Measurements from ENCODE around the gene PKP4. TPM values are rescaled to one million over a fixed set of nuclear protein-coding genes. Genes with fewer than 3 reads are reported as not detected.
"Not testable (repeated sequence)": the region's sequence is repeated elsewhere in the genome, so short reads cannot be mapped to it uniquely, and the experiment has no call there.

Gene PKP4
- polyA plus RNA-seq (2013, experiment 1 of 2; ENCODE audit: insufficient read length), result 24.5 TPM
- 21.2 TPM for polyA plus RNA-seq (2013, experiment 2 of 2; ENCODE audit: insufficient read length)

- DNase-seq, result peak; percentile 93
These were observed at the start of gene PKP4, which contains the start of gene CCDC148 for GRCh38 chr2:158456309-158457066. PKP4 (plus strand) TSS chr2:158456952; CDS start chr2:158533185, 76,233 bp downstream. CCDC148 (minus strand) TSS chr2:158456753; CDS start chr2:158456439, 314 bp downstream.

- DNase-seq, result no peak
These were observed 49.7 kb upstream of the PKP4 start for GRCh38 chr2:158407031-158407430.

- no peak for DNase-seq
These were observed 46.6 kb upstream of the PKP4 start for GRCh38 chr2:158410132-158410531.

GRCh38 chr2:158411748-158412147, 45.0 kb upstream of the PKP4 start:
- DNase-seq, result no peak

- peak; percentile 62 for DNase-seq
These were observed 44.5 kb upstream of the PKP4 start for GRCh38 chr2:158412206-158412605.

- peak; percentile 21 for DNase-seq
These were observed 43.2 kb upstream of the PKP4 start for GRCh38 chr2:158413581-158413980.

GRCh38 chr2:158414538-158414937, 42.2 kb upstream of the PKP4 start:
- DNase-seq, result peak; percentile 75

GRCh38 chr2:158432117-158432516, 24.6 kb upstream of the PKP4 start:
- no peak for DNase-seq

GRCh38 chr2:158433716-158434115, 23.0 kb upstream of the PKP4 start:
- not testable (repeated sequence) for DNase-seq

GRCh38 chr2:158439062-158439461, 17.7 kb upstream of the PKP4 start:
- DNase-seq, result not testable (repeated sequence)

- DNase-seq, result no peak
These were observed 13.1 kb upstream of the PKP4 start for GRCh38 chr2:158443606-158444005.

- DNase-seq, result peak; percentile 61
These were observed 507 bp downstream of the PKP4 start for GRCh38 chr2:158457092-158457825.

GRCh38 chr2:158457826-158458616, 1.3 kb downstream of the PKP4 start:
- peak; percentile 45 for DNase-seq

- DNase-seq, result no peak
These were observed 1.8 kb downstream of the PKP4 start for GRCh38 chr2:158458617-158458920.

GRCh38 chr2:158459161-158460003, 2.6 kb downstream of the PKP4 start:
- DNase-seq, result no peak

- DNase-seq, result no peak
These were observed 4.0 kb downstream of the PKP4 start for GRCh38 chr2:158460632-158461297.

- DNase-seq, result peak; percentile 40
These were observed 6.8 kb downstream of the PKP4 start for GRCh38 chr2:158463496-158464095.

- DNase-seq, result no peak
These were observed 7.9 kb downstream of the PKP4 start for GRCh38 chr2:158464426-158465281.

- no peak for DNase-seq
These were observed 10.5 kb downstream of the PKP4 start for GRCh38 chr2:158467248-158467647.

GRCh38 chr2:158472829-158473228, 16.1 kb downstream of the PKP4 start:
- not testable (repeated sequence) for DNase-seq

All from fibroblast of skin of abdomen (primary cell).